ENCODE data around the gene TMEM145.
"Not testable (repeated sequence)": the region's sequence is repeated elsewhere in the genome, so short reads cannot be mapped to it uniquely, and the experiment has no call there.

The TMEM145 gene

DNA sequence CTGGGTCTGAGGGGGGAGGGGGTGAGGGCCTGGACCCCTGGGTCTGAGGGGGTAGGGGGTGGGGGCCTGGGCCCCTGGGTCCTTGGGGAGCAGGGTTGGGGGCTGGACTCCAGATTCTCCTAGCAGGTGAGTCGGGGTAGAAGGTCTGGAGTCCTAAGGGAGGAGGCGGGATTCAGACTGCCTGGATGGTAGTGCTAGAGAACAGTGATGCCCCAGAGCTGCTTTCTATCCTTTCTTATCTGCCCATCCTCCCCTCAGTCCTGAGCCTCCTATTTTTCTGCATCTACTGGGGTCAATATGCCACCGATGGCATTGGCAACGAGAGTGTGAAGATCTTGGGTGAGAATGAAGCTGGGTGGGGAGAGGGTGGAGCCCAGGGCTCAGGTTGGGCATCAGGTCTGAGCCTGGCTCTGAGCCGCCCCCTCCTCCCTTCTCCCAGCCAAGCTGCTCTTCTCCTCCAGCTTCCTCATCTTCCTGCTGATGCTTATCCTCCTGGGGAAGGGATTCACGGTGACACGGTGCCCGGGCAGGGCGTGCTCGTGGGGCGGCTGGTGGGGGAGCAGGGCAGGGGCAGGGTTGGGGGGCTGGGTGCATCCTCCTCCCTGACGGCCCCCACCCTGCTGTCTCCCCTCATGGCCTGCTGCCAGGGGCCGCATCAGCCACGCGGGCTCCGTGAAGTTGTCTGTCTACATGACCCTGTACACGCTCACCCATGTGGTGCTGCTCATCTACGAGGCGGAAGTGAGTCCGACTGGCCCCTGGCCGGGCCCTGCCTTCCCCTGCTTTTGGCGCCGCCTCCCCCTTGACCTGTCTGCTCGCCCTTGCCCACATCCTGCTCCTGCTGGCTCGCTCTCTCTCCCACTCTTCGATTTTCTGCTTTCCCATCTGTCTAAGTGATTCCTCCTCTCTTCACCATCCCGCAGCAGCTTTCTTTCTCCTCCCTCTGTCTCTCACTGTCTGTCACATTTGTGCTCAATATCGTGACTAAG lies 3.4 kb downstream of the TMEM145 start:
- DNase-seq, result no peak

DNA sequence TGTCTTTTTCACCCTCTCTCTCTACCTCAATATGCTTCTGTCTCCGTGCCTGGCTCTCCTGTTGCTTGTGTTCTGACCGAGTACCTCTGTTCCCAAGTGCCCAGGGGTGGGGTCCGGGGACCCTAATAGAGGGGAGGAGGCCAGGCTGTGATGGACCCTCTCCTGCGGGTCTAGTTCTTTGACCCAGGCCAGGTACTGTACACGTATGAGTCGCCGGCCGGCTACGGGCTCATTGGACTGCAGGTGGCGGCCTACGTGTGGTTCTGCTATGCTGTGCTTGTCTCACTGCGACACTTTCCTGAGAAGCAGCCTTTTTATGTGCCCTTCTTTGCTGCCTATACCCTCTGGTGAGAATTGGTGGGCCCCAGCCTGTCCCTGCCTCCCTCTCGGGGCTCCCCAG lies 4.4 kb downstream of the TMEM145 start:
- DNase-seq, result no peak

DNA sequence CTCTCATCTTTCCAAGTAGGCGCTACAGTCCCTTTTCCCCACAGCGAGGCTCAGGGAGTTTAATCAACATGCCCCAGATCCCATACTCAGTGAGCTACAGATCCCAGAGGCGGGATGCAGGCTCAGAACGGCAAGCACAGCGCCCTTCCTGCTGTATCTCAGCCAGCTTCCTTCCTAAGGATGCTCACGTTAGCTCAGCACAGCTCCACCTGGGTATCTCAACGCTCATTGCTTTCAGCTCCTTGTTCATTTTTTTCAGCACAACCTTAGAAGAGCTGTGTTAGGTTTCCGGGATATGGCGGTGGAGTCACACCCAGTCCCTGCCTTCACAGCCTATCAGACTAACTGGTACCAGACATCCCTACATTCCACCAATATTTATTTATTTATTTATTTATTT lies 9.2 kb downstream of the TMEM145 start:
- no peak for DNase-seq

DNA sequence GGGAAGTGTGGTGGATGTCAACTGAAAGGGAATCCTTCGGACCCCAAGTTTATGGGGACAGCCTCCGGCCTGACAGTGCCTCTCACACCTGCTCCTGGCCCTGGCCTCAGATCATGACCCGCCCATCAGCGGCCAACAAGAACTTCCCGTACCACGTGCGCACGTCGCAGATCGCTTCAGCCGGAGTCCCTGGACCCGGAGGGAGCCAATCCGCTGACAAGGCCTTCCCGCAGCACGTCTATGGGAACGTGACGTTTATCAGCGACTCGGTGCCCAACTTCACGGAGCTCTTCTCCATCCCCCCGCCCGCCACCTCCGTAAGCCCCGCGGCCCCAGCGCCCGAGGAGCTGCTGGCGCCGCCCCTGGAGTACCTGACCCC lies 10.4 kb downstream of the TMEM145 start:
- DNase-seq, result no peak

DNA sequence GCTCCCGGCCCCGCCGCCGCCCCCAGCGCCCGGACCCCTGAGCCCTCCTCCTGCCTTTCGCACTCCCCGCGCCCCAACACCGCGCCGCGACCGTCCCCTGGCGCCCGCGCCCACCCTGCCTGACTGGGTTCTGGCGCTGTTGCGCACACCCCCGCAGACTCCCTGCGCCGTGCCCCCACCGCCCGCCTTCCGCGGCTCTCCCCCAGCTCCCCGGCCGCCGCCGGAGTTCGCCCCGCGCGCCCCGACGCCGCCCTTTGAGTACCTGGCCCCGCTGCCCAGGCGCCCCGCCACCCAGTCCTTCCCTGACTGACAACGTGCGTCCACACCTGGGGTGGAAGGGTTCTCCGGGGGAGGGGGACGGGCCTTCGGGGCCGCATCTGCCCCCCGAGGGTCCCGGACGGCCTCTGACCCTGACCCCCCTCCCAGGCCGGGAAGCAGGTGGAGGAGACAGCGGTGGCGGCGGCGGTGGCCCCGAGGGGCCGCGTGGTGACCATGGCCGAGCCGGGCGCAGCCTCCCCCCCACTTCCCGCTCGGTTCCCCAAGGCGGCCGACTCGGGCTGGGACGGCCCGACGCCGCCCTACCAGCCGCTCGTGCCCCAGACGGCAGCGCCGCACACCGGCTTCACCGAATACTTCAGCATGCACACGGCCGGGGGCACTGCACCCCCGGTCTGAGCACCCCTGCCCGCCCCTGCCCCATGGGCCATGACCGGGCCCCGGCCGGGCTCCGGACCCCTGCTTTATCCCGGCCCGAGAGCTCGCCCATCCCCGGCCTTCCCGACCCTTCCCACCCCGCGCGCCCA lies 10.9 kb downstream of the TMEM145 start:
- peak; percentile 72 for DNase-seq

DNA sequence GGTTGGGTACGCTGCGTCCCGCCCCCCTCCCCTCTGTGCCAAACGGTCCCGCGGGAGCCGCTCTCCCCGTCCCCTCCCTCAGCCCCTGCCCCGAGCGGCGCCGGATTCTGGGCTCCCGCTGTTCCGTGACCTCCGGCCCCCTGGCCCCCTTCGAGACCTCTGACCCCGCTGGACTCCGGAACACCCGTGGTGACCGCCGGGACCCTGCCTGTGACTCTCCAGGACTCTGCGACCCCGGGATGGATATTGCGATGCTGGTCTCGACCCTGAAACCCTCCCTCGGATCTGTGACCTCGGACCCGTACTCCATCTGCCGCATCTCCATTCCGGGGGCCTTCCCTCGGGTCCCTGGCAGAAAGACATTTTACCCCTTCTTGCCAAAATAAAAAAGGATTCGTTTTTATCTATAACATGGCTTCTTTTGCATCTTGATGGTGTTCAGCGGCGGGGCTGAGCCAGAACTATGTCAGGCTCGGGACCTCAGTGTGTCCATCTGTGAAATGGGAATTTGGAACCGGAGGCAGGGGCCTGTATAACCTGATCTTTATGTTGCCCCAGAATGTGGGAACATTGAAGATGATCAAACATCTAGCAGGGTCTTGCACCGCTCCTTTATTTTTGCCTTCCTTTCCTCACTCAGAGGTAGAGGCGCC lies 11.7 kb downstream of the TMEM145 start:
- DNase-seq, result no peak

DNA sequence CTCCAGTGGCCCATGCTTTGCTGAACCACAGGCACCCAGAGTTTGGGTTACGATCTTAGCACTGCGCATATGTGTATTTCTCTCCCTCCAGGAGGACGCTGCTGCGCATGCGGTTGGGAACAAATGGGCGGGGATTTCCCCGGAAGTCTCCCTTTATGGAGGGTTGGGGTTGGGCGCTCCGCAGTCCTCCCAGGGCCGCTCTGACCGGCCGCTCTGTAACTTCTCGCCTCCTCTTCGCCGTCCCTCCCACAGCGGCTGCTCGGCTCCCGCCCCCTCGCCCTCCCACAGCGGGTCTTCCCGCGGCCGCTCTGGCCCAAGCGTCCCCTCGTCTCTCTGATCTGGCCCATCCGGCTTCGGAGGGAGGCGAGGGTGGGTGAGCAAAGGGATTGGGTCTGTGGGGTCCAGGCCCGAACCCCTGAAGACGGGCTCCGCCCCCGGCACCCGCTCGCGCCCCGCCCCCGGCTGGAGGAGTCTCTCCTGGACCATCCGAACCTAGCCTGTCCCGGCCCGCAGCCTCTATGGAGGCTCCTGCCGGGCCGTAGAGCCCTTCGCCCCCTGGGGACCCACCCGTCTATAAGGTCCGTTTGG lies 12.3 kb downstream of the TMEM145 start, which contains the start of gene MEGF8:
Gene MEGF8, plus strand, starts transcription at position 328 of the 588 bp plus-strand sequence. CDS start 609 bp downstream, outside the sequence.
- peak; percentile 100 for DNase-seq

DNA sequence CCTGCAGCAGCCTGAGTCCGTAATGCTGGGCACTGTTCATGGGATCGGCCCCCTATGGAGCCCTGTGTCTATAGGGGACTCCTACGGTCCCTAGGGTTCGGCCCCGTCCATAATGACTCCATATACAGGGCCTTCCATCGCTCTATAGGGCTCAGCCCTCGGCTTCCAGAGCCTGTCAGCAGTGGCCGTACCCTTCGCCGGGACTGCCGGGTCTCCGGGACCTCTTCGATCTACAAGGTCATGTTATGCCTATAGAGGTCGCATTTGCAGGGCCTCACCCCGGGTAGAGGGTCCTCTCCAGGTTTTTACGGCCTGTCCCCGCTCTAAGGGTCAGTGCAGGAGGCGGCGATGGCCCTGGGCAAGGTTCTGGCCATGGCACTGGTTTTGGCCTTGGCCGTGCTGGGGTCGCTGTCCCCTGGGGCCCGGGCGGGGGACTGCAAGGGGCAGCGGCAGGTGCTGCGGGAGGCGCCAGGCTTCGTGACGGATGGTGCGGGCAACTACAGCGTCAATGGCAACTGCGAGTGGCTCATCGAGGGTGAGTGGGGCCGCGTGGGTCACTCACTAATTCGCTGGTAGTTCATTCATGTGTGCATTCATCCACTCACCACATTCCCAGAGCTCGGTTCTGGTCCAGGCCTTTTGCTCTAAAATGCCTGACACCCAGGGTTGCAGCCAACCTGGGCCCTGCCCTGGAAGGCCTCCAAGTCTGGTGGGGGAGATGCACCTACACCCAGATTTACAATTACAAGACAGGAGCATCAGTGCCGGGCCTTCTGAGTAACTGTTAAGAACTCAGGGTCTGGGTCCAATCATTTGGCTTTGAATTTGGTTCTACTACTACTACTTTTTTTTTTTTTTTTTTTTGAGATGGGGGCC lies 13.0 kb downstream of the TMEM145 start:
- DNase-seq, result peak; percentile 74

DNA sequence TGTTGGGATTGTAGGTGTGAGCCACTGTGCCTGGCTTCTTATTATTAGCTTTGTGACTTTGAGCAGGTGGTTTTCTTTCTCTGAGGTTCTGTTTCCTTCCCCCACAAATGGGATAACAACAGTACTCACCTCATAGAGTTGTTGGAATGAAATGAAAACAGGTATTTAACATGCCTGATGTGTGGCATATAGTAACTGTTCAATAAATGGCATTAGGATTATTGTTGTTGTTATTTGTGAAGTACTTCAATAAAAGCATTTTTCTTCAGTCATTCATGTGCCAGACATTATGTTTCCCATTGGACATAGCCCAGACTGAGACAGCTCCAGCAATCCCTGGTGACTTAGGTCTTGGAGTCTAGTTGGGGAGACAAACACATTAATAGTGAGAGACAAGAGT lies 13.9 kb downstream of the TMEM145 start:
- no peak for DNase-seq

DNA sequence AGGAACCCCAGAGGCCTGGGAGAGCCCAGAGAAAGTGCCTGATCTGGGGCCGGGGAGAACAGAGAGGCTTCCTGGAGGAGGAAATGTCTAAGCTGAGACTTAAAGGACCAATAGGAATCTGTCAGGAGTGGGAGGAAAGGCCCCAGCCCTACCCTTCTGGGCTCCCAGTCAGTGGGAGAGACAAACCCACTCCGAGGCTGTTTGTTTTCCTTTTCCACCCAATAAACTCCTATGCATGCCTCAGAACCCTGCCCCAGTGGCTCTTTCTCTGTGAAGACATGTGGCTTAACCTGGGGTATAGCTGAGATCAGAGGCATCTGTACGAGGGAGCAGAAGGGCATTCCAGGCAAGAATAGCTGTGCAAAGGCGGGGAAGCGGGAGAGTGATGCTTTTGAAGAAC lies 14.3 kb downstream of the TMEM145 start:
- DNase-seq, result no peak

DNA sequence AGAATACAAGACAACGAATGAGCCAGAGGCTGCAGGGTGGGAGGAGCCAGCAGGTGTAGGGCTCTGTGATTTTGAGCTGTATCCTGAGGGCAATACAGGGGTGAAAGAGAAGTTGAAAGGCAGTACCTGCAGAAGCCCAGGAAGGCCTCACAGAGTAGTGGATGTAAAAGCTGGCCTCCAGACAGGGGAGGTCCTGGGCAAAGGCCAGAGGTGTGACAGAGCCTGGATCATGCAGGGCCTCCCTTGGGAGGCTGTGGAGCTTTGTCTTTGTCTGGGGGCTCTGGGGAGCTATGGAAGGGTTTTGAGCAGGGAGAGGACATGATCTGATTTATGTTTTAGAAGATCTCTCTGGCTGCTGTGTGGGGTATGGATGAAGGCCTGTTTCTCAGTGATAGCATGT lies 15.0 kb downstream of the TMEM145 start:
- no peak for DNase-seq

DNA sequence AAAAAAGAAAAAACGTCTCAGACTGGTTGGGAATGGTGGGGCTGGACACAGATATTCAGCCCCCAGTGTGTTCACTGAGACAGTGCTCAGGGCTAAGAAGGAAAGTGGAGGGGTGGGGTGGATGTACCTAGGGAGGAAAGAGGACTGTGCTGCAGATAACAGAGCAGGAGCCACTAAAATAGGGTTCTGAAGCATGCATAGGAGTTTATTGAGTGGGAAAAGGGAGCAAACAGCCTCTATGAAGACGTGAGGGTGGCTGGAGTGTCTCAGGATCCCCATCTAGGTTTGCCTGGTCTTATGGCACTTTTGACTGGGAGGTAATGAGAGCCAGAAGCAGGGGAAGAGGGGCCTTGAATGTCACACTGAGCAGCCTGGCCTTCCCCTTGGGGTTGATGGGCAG lies 15.7 kb downstream of the TMEM145 start:
- DNase-seq, result no peak

DNA sequence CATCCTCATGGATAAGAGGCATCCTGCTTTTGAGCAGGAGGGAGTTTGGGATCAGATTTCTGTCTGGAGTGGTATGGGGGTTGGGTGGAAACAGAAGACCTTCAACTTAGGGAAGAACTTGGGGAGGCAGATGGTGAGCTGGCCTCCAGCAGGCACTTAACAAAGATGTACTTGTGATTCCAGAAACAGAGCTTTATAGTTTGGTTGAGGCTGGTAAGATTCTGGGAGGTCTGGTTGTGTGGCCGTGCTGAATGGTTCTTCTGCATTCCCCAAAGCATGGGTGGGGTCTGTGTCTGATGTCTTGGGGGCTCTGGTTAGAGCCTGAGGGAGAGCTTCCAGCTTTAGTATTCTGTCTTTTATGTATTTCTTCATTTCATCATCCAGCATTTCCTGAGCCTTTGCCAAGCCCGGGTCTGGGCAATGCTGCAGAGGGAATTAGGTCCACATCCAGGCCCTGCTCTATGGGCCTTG lies 17.2 kb downstream of the TMEM145 start:
- no peak for DNase-seq

DNA sequence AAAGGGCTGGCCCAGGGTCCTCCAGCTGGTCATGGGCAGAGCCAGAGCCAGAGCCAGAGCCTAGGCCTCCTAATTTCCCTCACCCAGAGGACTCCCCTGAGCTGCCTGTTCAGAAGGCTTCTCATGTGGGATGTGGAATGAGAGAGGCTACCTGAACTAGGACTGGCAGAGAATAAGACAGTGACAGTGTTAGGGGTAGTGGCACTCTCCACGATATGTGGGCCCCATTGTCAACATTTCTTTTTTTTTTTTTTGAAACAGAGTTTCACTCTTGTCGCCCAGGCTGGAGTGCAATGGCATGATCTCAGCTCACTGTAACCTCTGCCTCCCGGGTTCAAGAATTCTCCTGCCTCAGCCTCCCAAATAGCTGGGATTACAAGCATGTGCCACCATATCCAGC lies 18.2 kb downstream of the TMEM145 start:
- DNase-seq, result not testable (repeated sequence)

DNA sequence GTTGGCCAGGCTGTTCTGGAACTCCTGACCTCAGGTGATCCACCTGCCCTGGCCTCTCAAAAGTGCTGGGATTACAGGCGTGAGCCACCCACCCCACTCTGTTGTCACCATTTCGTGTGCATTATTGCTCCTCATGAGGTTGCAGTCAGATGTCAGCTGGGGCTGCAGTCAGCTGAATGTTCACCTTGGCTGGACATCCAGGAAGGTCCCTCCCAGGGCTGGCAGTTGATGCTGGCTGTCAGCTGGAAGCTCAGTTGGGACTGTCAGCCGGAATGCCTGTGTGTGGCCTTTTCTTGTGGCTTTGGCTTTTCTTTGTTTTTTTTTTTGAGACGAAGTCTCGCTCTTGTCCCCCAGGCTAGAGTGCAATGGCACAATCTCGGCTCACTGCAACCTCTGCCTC lies 18.9 kb downstream of the TMEM145 start:
- DNase-seq, result no peak

DNA sequence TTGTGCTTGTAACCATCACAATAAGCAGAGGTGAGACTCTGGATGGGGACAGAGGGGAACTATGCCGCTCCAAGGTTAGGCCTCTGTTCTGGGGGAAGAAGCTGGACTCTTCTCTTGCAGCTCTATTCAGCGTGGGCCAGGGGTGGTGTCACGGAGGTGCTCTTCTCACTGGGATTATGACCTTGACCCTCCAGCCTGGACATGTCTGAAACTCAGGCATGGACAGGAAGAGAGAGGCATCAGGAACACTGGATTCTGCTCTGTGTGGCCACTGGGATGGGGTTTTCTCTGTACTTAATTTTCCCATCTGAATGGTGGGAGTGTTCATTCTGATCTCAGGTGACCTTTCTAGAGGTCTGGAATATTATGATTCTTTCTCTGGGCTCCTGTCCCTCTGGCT lies 19.9 kb downstream of the TMEM145 start:
- DNase-seq, result no peak

DNA sequence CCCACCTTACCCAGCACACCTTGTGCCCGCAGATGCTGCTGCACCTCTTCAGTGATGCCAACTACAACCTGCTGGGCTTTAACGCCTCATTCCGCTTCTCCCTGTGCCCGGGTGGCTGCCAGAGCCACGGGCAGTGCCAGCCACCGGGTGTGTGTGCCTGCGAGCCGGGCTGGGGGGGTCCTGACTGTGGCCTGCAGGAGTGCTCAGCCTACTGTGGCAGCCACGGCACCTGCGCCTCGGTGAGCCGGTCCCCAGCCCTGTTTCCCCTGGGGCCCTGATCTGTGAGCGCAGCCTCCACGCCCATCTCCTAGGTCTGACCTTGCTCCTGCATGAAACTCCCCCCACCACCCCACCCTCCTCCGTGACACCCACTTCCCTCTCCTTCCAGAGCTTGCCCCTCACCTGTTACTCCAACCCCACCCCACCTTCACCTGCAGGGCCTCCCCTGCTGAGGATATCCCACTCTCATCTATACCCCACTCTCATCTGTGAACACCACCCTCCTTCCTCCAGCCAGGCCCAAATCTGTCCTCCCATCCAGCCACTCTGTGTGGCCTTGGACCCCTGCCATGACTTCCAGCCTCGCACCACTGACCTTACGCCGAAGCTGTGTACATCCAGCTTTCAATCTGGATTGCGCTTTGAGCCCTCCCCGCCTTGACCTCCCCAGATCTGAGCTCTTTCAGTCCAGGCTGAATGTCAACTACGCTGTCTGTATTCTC lies 21.0 kb downstream of the TMEM145 start:
- DNase-seq, result no peak

DNA sequence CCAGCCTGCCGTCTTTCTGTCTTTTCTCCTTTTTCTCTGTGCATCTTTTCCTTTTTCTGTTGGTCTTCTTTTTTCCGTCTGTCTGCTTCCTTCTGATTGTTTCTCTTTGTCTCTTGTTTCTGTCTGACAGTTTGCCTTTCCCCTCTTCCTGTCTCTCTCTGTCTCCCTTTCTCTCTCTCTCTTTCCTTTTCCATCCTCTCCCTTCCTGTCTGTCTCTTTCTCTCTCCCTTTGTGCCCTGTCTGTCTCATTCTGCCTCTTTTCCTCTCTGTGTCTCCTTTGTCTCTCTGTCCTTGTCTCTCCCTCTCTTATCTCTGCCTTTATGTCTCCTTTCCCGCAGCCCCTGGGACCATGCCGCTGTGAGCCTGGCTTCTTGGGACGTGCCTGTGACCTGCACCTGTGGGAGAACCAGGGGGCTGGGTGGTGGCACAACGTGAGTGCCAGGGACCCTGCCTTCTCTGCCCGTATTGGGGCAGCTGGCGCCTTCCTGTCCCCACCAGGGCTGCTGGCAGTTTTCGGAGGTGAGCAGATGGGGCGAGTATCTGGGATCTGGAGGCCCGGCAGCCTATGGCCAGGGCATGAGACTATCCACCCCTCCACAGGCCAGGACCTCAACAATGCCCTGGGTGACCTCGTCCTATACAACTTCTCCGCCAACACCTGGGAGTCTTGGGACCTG lies 21.7 kb downstream of the TMEM145 start:
- DNase-seq, result no peak

DNA sequence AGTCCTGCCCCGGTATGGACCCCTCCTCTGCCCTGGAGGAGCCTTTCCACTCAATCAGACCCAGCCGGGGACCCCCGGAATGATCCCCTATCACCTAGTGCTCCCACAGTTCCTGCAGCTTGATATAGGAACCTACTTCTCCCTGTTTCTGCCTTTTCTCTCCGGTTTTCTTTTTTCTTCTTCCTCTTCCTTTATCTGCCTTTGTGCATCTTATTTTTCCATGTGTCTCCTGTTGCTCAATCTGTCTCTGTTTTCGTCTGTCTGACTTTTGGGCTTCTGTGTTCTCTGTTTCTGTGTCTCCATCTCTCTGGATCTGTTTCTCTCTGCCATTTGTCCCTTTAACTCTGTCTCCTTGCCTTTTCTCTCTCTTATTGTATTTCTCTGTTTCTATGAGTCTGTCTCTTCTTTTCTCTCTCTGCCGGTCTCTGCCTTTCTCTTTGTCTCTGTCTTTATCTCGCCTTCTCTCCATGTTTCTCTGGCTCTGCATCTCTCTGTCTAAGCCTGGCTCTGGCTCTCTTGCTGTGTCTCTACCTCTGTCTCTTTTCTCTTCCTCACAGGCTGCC lies 22.3 kb downstream of the TMEM145 start:
- no peak for DNase-seq

DNA sequence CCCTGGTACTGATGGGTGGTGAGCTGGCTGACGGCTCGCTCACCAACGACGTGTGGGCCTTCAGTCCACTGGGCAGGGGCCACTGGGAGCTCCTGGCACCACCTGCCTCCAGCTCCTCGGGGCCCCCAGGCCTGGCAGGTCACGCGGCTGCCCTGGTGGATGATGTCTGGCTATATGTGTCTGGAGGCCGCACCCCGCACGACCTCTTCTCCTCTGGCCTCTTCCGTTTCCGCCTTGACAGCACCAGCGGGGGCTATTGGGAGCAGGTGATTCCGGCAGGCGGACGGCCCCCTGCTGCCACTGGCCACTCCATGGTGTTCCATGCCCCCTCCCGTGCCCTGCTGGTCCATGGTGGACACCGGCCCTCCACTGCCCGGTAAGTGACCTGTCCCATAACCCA lies 22.9 kb downstream of the TMEM145 start:
- DNase-seq, result no peak
